HG03108 (cell line): Measurements from ENCODE around the gene SLC26A6.

ENCODE experiments used
- ATAC-seq: cut with Tn5 transposase; IDR thresholded peaks from one replicate; pipeline ENCODE4 v1.9.1; 2021; ENCODE audit warnings: moderate library complexity; ENCODE audit not compliant: unreplicated experiment

SLC26A6 gene

GRCh38 chr3:48661501-48662144 lies 26.4 kb upstream of the SLC26A6 start:
- ATAC-seq = no peak

DNA sequence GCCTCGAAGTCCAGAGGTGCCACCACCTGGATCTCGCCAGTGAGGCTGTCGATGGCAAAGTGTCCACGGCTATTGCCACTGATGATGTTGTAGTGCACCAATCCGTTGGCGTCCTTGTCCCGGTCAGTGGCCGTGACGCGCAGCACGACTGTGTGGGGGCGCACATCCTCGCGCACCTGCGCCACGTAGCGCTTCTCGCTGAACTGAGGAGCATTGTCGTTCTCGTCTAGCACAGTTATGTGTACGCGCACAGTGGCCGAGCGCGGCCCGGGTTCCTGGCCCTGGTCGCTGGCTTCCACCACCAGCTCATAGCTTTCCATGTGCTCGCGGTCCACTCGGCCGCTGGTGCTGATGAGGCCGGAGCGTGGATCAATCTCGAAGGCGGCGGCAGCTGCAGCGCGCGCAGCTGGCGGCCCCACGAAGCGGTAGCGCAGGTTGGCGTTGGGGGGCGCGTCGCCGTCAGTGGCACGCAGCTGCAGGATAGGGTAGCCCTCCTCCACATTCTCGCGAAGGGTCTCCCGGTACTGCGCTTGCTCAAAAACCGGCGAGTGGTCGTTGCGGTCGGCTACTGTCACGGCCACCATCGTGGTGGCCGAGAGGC lies 25.6 kb upstream of the SLC26A6 start:
- ATAC-seq = no peak

GRCh38 chr3:48656841-48657281 lies 21.6 kb upstream of the SLC26A6 start:
- no peak for ATAC-seq

DNA sequence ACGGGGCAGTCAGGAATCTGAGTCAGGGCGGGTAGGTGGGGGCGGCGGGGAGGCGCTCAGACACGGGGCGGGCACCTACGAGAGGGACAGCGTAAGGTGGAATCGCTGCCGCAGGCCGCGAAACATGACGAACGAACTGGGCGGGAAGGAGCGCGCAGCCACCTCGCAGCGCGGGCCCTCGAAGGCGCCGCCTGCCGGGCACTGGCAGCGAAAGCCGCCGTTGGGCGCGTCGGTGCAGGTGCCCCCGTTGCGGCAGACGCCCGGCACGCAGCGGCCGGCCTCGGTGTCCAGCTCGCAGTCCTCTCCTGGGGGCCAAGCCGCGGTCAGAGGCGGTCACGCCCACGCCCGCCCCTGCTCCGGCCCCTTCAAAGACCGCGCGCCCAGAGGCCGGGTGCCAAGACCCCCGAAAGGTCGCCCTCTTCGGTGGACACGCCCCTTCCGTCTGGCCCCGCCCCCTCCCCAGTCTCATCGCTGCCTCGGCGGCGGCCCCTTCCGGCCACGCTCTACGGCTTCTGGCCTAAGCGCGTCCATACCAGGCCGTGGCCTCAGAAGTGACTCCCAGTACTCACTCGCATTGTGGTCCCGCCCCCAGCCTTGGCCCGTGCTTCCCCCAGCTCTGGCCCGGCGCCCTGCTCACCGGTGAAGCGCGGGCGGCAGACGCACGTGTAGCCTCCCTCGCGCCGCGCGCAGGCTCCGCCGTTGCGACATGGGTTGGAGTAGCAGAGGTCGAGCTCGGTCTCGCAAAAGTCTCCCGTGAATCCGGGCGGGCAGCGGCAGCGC lies 21.0 kb upstream of the SLC26A6 start:
- ATAC-seq = peak; percentile 47

DNA sequence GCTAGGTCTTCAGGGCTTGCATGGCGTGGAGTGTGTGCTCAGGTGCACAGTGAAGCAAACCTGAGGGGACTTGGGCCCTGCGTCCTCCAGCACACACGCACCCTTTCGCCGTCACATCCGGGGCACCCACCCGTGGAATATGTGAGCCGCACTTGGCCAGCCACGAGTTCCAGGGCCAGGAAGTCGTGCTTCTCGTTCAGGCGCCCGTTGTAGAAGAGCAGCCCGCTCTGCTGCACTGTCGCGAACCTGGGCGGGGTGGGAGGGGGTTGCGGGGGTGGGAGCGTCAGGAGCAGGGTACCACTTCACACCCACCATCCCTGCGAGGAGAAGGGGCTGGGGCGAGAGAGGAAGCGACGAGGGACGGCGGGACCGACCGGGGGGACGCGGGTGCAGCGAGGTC lies 20.3 kb upstream of the SLC26A6 start:
- ATAC-seq = no peak

DNA sequence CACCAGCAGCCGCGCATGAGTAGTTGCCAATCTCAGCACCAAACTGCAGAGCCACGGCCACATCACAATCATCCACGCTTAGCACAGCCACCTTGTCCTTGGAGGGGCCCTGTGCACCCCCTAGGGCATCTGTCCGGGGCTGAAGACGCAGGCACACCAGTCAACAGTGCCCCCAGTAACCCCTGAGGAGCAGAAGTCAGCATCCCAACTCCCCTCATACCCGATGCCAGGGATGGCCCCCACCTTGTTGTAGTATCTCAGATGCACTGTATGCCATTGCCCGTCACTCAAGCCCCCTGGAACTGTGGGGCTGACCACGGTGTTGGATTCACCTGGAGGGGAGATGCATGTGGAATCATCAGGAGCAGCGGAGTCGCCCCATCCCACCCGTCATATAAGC lies 19.8 kb upstream of the SLC26A6 start:
- no peak for ATAC-seq

GRCh38 chr3:48652923-48653715 lies 17.9 kb upstream of the SLC26A6 start:
- no peak for ATAC-seq

- ATAC-seq = no peak
These were observed 16.5 kb upstream of the SLC26A6 start for GRCh38 chr3:48651771-48652170.

- no peak for ATAC-seq
These were observed 15.5 kb upstream of the SLC26A6 start for GRCh38 chr3:48650723-48651122.

DNA sequence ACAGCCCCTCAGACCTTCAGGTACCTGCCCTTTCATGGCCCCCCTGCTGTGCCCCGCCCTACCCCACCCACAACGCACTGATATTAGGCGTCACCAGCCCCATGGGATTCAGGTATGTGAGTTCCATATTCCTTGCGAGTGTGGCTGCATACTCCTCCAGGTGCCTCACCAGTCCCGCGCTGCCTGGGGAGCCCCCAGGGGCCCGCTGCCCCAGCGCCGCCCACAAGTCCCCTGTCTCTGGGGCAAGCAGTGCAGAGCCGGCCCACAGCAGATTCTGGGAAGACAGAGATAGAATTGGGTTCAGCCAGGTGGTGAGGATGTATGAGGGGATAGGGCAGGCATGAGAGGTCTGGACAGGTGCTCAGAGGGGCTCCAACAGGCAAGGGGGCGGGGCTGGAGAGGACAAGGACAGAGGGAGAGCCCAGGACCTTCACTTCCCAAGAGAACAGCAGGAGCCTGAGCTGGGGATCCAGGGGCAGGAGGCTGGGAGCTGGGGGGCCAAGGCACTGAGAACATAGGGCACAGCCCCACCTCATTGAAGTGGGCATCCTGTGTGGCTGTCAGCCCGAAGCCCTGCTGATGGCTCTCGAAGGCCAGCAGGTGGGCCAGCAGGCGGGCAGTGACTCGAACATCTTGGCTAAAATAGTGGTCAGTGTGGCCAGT lies 13.1 kb upstream of the SLC26A6 start:
- ATAC-seq = no peak

DNA sequence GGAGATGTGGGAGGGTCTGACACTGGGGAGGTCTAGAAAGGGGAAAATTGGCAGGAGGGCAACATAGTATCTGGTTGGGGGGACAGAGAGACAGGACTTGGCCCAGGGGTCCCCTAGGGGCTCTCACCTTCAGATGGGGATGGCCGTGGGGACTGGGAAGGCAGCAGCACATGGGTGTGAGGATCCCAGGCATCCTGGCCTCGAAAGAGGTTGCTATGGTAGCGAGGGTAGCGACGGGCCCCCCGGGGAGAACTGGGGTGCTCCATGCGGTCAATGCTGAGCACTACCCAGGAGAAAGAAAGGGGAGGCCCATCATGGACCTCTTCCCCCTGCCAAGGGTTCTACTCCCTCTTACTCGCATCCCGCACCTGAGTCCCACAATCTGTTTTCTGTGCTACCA lies 12.5 kb upstream of the SLC26A6 start:
- ATAC-seq = no peak

DNA sequence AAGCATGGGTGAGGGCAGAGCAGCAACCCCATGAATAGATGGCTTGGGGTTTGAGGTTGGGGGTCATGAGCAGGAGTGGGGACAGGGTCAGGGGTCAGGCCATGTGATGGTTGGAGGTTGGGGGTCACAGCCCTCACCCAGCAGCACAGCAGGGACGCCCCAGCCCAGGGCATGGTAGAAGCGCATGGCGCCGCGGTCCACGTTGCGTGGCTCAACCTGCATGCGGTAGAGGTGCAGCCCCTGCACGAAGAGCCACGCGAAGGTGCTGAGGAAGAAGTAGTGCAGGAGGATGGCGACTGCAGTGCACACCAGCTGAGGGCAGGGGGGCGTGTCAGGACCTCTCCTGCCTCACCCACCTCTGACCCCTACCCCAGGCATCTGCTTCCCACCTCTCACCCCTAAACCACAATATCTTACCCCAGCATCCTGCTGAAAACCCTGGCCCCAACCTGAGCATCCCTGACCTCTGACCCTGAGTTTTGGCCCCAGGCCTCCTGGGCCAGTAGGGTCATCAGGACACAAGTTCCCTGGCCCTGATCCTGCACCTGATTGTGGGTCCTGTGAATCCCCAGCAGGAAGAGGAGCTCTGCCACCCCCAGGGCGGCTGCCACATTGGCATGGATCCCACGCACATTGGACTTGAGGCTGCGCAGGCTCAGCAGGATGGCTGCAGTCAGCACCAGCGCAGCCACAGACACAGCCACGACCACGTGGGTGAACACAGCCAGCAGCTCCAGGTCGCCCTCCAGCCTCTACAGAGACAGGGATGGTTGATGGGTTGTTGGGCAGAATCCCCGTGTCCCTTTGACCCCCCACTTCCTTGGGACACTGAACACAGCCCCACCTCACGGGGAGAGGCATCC lies 9.9 kb upstream of the SLC26A6 start:
- no peak for ATAC-seq

DNA sequence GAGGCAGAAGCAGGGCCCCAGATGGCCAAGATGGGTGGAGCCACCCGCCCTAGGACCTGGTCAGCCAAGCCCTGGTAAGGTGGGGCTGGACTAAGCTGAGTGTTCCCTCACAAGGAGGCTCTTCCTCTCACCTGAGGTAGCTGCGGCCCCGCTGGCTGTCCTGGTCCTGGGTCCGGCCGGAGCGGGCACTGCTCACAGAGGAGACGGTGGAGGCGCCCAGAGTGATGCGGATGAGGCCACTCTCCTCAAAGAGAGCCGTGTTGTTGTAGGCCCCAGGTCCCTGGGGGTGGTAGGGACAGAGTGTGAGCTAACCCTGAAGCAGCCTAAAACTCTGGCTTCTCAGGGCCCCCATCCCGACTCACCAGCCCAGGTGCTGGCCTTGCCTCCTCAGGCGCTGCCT lies 7.3 kb upstream of the SLC26A6 start:
- ATAC-seq = no peak

GRCh38 chr3:48641396-48641795 lies 6.1 kb upstream of the SLC26A6 start:
- ATAC-seq = no peak

DNA sequence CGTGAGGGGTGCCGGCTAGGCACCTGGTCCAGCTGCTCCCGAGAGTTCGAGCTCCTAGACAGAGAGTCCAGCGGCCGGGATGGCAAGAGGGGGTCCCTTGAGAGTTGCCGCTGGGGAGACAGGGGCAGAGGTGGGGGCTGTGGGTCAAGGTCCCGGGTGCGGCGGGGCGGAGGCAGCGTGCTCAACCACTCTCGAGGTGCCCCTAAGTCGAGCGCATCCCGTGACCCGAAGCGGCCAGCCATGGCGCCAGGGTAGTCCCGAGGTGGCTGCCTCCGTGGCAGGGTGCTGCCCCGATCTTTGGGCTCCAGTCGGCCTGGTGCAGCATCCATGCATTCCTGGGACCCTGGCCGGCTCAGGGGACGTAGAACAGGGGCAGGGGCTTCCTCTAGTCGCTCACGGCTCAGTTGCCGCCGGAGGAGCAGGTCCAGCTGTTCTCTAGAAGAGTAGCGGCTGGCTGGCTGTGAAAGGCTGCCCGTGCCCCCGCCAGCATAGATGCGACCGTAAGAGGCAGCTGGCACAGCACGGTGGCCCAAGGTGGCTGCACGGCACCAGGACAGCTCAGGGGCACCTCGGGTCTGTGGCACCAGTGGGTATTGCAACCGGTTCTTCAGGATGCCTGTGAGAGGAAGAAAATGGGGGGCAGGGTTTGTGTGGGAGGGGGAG lies 4.8 kb upstream of the SLC26A6 start:
- ATAC-seq = no peak

- ATAC-seq = no peak
These were observed 2.0 kb upstream of the SLC26A6 start for GRCh38 chr3:48637305-48637704.

GRCh38 chr3:48636149-48636655 lies 941 bp upstream of the SLC26A6 start:
- ATAC-seq = no peak

- peak; percentile 5 for ATAC-seq
These were observed 520 bp downstream of the SLC26A6 start for GRCh38 chr3:48634661-48635221.

DNA sequence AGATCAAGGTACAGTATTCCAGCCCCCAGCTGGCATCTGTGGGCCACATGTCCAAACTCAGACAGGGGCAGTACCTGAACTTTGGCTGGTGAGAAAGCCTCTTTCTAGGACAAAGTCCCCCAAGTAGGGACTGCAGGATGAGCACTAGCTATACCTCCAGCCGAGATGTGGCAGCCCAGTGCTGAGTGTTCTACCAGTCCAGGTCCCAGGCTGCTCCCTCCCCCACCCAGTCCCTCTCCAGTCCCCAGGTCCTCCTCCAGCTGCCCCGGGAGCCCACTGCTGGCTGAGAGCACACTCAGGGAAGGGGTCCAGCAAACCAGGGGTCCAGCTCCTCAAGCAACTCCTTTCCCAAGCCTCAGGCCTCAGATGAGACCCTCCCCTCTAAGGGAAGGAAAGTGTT lies 1.5 kb downstream of the SLC26A6 start:
- no peak for ATAC-seq
